GM19351 (cell line): ENCODE results near the gene BTRC.

Experiments used
- ATAC-seq: cut with Tn5 transposase; IDR thresholded peaks from one replicate; pipeline ENCODE4 v1.9.1; 2021; ENCODE audit warnings: mild to moderate bottlenecking, moderate library complexity; ENCODE audit not compliant: unreplicated experiment

BTRC gene

DNA sequence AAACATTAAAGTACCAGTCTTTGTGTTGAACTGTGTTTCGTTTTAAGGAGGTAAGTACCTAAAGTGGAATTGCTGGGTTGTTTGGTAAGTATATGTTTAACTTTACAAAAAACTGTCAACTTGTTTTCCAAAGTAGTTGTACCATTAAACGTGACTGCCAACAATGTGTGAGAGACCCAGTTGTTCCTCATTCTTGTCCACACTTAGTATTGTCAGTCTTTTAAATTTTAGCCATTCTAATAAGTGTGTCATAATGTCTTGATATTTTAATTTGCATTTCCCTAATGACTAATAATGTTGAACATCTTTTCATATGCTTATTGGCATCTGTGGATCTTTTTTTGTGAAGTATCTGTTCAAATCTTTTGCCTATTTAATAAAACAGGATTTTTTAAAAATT lies 159.8 kb downstream of the BTRC start:
- ATAC-seq, result no peak

DNA sequence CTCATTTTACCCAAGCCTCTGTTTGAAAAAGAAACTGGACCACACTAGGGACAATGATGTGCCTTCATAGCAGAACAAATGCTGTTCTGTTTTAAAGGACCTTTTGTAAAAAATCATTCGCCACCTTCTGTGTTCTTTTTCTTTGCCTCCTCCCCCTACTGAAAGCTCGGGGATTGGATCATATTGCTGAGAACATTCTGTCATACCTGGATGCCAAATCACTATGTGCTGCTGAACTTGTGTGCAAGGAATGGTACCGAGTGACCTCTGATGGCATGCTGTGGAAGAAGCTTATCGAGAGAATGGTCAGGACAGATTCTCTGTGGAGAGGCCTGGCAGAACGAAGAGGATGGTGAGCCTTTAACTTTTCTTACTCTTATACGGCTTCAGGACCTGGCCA lies 171.9 kb downstream of the BTRC start:
- ATAC-seq, result no peak

DNA sequence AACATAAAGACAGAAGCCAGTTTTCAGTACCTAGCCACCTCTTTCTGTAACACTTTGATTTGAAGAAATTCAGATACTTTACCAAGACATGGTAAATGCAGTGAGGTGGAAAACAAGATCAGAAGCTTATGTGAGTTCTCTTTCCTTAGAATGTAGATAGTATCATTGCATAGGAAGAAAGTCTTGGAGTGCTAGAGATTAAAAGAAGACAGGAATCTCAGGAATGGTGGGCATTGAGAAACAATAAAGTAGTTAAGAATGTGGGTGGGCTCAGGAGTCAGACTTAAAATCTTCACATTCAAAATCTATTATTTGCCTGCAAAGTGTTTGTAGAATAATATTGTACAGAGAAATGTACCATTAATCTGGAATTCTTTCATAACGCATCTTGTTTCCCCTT lies 175.2 kb downstream of the BTRC start:
- no peak for ATAC-seq

DNA sequence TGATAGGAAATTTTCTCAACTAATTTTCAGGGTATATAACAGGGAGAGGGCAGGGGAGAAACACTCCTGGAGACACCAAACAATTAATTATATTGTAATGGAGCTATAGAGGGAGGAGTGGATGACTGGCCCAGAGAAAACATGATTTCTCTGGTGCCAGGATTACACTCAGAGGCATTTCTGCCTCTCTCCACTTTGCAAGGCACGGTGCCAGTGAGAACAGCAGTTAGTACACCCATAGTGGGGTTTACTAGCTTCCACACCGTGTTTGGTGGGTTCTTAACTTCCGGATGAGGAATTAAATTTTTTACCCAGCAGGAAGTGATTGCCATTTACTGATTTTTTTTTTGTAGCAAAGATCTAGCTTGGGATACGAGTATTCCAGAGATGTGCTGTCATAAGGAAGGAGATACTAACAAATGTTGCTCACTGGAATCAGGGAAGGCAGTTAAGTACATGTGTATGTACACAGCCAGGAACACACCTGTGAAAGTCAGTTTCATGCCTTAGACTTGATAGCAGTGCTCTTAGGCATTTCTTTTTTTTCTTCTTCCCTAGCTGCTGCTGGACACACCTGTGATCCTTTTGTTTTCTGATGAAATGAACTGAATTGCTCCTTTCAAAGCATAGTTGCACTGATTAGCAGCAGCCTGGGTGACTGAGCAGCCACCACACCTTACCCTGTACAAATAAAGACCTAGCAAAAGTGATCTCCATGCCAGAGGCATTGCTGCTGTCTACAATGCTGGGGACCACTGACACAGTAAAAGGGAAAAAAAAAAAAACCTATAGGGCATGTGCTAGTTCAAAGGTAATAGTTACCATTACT lies 176.0 kb downstream of the BTRC start:
- no peak for ATAC-seq

DNA sequence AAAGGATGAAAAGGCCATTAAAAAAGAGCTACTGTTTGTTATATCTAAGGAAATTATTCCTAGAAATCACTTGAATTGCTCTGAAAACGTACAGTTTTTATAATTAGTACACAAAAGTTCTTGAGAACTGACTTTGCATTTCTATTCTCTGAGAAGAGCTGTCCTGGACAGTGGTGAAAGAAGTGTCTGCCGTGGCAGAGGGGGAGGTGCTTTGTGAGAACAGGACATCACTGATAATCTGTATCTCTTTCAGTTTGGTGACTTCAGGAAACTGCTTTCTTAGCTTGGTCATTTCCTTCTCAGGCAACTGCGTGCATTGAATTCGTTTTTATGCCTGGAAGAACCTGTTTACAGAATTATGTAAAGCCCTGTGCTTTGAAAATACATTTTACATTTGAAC lies 182.0 kb downstream of the BTRC start:
- no peak for ATAC-seq

DNA sequence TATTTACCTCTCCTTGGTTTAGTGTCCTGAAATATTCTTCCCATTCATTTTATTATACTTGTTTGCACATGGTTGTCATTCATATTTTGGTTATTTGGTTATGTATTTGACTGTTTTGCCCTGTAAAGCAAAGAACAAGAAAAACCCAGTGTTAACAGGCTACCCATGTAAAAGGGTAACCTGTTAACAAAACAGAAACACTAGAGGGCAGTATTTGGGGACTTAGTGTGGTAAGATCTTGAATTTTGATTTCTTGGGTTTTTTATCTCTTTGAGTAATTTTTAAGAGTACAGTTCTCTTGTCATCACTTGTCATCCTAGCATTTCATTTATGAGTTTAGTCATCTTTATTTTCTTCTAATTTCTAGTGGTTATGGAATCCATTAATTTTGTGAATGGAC lies 182.8 kb downstream of the BTRC start:
- ATAC-seq, result no peak

DNA sequence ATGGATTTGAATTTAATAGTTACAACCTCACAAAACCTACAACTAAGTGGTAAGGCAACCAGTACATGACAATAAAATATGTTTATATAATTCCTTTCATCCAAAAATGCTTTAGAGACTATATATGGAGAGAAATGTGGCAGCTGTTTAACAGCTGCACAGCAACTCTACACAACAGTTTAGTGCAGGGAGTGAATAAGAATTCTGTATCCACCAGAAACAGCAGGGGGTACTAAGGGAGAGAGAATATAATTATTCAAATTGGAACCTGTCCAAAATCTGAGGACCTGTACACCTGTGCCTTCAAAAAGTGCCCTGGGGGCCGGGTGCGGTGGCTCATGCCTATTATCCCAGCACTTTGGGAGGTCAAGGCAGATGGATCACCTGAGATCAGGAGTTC lies 184.5 kb downstream of the BTRC start:
- no peak for ATAC-seq

DNA sequence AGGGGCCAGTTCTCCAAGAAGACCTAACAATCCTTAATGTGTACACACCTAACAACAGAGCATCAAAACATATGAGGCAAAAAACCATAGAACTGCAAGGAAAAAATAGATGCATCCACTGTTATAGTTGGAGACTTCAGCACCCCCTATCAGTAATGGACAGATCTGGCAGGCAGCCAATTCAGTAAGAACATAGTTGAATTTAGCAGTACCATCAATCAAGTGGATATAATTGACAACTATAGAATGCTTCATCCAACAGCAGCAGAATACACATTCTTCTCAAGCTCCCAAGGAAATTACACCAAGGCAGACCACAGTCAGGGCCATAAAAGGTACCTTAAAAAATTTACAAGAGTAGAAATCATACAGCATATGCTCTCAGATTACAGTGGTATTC lies 191.9 kb downstream of the BTRC start:
- ATAC-seq, result no peak

DNA sequence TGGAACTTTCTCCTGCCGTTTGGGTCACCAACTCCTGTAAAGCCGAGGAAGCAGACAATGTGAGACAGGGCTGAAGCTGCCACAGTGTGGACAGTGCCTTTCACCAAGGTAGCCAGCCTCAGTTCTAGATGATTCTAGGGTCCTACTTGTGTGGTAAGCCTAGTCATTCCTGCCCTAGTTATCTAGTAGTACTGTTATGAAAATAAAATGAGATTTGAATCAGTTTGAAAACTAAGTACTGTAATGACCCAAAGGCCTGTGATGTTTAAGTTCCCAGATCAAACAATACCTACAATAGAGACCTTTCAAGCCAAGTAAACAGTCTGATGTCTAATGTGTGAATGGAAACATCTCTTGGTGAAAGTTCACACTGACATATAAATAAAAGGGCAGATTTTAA lies 197.0 kb downstream of the BTRC start:
- ATAC-seq, result no peak

DNA sequence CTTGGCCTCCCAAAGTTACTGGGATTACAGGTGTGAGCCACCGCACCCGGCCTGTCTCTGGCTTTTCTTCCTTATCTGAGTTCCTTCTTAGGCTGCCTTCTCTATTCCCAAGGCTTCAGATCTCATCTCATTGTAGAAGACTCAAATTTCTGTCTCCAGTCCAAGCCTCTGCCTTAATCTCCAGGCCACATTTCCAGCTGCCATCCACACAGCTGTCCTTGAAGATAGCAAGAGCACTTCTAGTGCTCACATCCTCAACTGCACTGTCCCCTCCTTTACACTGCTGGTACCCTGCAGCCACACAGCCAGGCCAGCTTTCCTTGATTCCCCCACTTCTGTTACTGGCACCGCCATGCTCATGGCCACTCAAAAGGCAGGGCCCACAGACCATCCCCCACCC lies 198.5 kb downstream of the BTRC start:
- no peak for ATAC-seq

DNA sequence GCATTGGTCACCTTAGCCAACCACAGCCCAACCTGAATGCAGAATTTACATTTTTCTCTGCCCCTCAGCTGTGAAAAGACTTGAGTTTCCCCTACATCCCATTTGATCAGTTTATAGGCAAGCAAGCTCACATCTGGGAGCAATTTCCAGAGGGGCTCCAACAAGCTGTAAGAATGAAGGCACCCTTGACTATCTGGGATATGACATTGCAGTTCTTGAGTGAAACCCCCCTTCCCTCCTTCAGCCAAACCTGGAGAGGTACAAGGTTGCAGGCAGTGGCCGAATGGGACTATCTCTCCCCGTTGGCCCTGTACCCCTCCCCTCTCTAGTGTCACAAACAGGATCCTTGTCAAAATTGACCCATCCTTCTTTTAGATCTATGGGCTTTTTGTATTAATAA lies 203.6 kb downstream of the BTRC start:
- no peak for ATAC-seq

DNA sequence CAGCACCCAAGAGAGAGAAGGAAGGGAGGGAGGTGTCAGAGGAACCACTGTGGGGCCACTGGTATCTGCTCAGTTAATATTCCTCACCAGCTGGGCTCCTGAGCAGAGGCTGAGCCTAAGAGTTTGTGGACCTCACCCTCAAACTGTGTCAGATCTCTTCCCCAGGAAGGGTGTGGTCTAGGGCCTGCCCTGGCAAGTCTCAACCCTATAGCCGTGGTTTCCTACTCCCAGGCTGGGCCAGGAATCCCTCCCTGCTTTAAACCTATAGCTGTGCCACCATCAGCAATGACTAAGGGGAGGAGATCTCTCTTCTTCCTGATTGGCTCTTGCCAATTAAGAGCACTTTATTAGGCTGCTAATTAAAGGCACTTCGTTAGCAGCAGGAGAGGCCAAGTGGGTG lies 204.2 kb downstream of the BTRC start:
- ATAC-seq, result no peak

DNA sequence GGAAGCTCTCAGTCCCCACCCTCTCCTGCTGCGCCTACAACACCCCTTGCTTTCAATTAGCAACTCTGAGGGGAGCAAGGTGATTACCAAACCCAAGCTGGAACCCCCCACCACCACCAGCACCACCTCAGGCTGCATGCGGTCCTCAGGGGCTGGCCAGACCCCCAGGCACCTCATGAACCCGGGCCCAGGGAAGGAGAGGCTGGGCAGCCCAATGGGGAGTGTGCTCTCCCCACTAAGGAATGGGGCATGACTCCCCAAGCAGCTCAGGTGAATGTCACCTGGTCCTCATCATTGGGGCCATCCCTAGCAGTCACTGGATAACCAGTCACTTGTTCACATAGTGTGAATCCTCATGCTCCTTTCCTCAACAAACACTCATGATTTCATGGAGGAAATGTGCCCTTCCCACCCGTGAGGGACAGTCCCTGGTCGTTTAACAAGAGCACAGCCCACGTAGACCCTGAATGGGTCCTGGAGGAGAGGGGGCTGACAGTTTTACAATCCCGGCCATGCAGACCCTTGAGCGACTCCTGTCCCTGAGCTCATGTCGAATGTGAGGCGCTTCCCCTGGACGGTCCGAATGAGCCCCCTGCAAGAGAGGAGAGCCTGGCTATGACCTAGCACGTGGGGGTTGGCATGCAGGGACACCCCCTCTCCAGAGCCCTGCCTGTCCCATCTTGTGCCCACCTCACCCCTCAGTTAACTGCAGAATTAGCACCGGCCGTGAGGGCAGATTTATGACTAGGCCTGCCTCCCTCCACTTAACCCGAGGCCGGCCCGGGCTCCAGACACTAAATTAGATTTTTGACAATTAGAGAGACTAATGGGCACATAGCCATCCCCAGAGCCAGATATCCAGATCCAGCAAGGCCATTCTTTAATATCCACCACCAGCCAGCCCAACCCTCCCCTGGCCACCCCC lies 205.0 kb downstream of the BTRC start:
- ATAC-seq, result no peak

DNA sequence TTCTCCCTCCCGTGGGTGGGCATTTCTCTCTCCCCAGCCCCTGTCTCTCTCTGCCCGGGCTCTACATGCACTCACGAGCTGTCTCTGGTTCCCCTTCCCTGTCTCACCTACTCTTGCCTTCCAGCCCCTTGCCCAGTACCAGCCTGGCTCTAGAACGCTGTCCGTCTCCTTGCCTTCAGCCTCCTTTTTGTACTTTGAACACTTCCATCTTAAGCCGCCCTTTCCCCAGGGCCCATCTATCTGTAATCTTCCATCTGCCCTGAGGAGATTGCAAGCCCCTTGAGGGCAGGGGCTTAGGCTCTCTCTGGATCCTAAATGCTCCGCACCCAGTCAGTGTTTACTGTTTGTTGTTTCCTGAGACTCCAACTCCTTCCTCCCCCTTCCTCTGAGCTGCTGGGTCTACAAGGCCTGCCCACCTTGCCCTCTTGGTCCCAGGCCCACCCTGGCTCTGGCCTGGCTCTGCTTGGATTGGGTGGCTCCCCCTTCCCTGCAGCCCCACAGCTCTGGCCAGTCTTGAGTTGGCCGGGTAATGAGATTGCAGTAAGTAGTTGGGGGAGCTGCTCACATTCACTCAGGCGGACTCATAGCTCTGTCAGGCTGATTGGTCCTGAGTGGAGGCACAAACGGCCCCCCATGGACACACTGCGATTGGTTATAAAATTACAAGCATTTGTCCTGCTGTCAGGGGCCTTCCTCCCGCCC lies 205.8 kb downstream of the BTRC start:
- no peak for ATAC-seq

DNA sequence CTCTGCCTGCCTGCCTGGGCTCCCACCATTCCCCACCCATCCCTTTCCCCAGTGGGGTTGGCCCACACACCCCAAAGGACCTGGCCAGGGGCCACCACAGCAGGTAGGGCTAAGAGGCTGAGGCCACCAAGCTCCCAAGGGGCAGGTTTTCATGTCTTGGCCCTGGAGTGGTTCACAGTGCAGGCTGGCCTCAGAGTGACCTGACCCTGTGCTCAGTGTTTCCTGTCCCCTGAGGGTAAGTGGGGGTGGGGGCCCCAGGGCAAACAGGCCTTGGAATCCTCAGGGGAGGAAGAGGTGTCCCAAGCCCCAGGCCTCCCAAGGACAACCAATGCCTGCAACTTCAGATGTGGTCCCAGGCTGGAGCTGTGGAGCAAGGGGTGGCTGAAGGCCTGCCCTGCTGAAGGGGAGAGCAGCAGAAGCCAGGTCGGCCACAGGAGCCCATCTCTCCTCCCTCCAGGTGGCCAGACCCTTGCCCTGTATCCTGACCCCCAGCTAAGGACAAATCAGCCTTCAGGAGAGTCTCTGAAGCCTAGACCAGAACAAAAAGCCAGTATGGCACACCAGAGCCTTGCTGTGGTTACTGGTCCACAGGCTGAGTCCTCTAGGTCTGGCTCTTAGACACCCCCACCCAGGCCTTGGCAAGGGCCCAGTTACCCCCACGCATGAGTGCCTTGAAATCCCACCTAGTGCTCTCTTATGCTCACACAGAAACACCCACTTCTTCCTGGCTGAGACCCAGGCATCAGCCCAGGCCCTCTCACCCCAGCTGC lies 206.5 kb downstream of the BTRC start:
- ATAC-seq, result no peak

DNA sequence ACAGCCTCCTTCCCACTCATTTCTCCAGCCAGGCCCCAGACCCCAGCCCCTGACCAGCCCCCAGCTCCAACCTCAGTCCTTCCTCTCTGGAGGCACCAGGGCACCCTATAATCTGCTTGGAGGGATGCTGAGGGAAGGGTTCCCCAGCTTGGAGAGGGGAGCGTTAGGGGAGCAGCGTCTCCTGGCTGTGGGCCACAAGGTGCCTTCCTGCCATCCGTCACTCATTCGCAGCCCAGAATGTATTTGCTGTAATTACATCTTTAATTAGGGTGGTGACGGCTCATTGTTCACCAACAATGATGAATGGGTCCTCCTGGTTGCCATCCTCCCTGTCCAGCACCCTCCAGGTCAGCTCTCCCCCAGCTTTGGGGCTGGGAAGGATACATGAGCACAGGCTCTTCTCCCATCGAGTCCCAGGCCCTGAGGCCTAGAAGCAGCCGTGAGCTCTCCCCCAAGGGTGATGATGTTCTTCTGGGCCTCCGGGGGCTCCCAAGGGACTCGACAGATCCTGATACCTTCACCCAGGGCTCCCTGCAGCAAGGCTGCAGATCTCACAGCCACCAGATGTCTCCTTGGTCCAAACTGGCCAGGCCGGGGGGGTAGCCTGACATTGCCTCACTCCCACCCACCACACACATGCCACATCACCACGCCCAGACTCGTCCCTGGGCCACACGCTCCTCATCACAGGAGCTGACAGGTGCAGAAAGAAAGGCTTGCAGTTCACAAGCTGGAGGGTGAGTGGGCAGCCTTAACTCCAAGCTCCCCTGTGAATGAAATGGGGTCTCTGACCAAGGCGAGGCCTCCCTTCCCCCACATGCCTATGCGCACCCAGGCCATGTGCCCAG lies 207.3 kb downstream of the BTRC start:
- no peak for ATAC-seq

DNA sequence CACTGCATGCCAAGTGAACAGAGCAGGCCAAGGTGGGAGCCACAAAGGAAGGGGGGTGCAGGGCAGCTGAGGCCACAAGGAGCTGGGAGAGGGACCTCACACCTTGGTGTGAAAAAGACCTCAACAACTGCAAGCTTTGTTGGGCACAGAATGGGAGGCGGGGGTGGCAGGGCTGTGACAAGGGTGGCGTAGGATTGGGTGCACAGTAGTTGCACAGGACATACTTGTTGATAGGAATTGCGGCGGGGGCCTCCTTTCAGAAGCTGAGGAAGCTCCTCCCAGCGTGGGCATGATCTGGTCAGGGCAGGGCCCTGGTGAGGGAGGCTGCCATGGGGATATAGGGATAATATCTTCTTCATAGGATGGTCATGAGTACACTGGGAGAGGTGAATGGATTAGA lies 208.3 kb downstream of the BTRC start:
- ATAC-seq, result no peak

DNA sequence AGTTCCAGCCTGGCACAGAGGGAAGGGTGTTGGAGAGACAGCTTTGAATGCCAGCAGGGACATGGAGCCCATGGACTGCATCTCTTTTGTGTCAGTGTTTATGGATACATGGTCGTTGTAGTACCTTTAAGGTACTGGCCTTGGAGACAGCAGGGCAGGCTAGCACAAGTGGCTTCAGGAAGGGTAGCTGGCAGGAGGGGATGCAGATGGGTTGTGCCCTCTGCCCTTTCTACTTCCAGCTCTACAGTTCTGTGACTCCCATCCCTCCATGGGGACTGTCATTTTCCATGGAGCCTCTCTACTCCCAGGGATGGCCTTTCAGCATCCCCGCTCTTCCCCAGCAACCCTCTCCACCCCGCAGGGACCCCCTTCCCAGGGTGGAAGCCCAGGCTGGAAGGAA lies 209.0 kb downstream of the BTRC start:
- no peak for ATAC-seq

DNA sequence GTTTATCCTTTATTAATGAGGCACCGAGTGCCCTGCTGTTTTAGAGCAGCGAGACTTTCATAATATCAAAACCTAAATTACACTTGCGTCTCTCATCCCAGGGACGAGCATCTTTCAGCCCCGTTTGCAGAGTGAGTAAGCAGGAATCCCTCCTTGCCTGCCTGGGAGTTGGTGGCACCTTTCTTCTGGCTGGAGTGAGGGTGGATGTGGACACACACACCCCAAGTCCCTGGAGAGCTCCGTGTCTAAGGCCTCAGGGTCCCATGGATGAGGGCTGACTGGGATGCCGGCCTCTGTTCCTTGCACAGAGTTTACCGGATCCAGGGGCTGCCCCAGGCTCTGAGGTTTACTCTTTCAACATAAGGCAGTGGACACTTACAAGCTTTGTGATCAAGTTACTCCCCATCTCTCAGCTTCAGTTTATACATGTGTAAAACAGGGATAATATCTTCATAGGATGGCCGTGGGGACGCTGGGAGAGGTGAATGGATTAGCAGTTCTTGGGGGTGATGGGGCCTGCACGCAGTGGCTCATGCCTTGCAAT lies 209.6 kb downstream of the BTRC start:
- no peak for ATAC-seq
